DND-41 (cell line): Measurements from ENCODE around the gene BEND5.

Experiments used
- CTCF ChIP-seq: IDR thresholded peaks from 2 replicates; pipeline ENCODE4 v1.5.1; 2012; ENCODE audit warnings: borderline replicate concordance, low read length, moderate library complexity, mild to moderate bottlenecking; ENCODE audit not compliant: poor library complexity, severe bottlenecking; ENCODE audit errors: extremely low read depth
- EZH2 ChIP-seq: IDR thresholded peaks from 3 replicates; pipeline ENCODE4 v1.6.1; 2012; ENCODE audit warnings: borderline replicate concordance, low read depth, mild to moderate bottlenecking, moderate library complexity, low read length, inconsistent platforms; ENCODE audit not compliant: severe bottlenecking

GRCh38 chr1:48735796-48736195 lies 40.9 kb downstream of the BEND5 start:
- no peak for TF ChIP-seq CTCF
- TF ChIP-seq EZH2, result no peak
